Astrocyte (in vitro differentiated cells and primary cell): ENCODE data around the gene TRIM9. TPM values are rescaled to one million over a fixed set of nuclear protein-coding genes. Genes with fewer than 3 reads are reported as not detected.

Source experiments
- DNase-seq: peaks from one replicate; pipeline ENCODE4 v3.0.0-alpha.2; 2010; ENCODE audit warnings: low read depth
- FAIRE-seq: peaks from 2 replicates; lab custom pipeline; 2011; peaks lifted over from hg19 to GRCh38; lab: Jason Lieb, UNC
- H2AFZ ChIP-seq: 2 replicates; pipeline ENCODE4 v1.6.0; 2012; ENCODE audit warnings: low read depth, low read length, inconsistent platforms
- H3K27ac ChIP-seq: 2 replicates; pipeline ENCODE4 v1.5.1; 2011; ENCODE audit warnings: low read depth, low read length, inconsistent platforms
- H3K27me3 ChIP-seq: 2 replicates; pipeline ENCODE4 v1.6.0; 2011; ENCODE audit warnings: low read length, inconsistent platforms; ENCODE audit not compliant: insufficient read depth
- H3K36me3 ChIP-seq: 2 replicates; pipeline ENCODE4 v1.5.1; 2011; ENCODE audit warnings: low read length, inconsistent platforms; ENCODE audit not compliant: insufficient read depth
- H3K4me1 ChIP-seq: 2 replicates; pipeline ENCODE4 v1.5.1; 2011; ENCODE audit warnings: low read length, inconsistent platforms; ENCODE audit not compliant: insufficient read depth
- H3K4me2 ChIP-seq: 2 replicates; pipeline ENCODE4 v1.6.0; 2012; ENCODE audit warnings: low read length, inconsistent platforms
- H3K4me3 ChIP-seq: 2 replicates; pipeline ENCODE4 v1.5.1; 2011; ENCODE audit warnings: low read depth, mild to moderate bottlenecking, low read length, inconsistent platforms; ENCODE audit not compliant: insufficient read depth
- H3K79me2 ChIP-seq: 2 replicates; pipeline ENCODE4 v1.6.0; 2012; ENCODE audit warnings: mild to moderate bottlenecking, low read length, inconsistent platforms; ENCODE audit not compliant: insufficient read depth
- H3K9ac ChIP-seq: 2 replicates; pipeline ENCODE4 v1.6.0; 2012; ENCODE audit warnings: mild to moderate bottlenecking, low read length, inconsistent platforms
- H3K9me3 ChIP-seq: 2 replicates; pipeline ENCODE4 v1.5.1; 2012; ENCODE audit warnings: low read depth, mild to moderate bottlenecking, low read length, inconsistent platforms; ENCODE audit not compliant: insufficient read depth
- H4K20me1 ChIP-seq: 2 replicates; pipeline ENCODE4 v1.6.0; 2012; ENCODE audit warnings: low read length, inconsistent platforms; ENCODE audit not compliant: insufficient read depth
- H3K27ac Mint-ChIP-seq: one replicate; pipeline ENCODE4 v1.8.0; 2021; ENCODE audit warnings: mild to moderate bottlenecking, mixed read lengths; ENCODE audit not compliant: unreplicated experiment
- H3K27me3 Mint-ChIP-seq: one replicate; pipeline ENCODE4 v1.8.0; 2021; ENCODE audit warnings: low read depth, mixed read lengths; ENCODE audit not compliant: unreplicated experiment
- H3K36me3 Mint-ChIP-seq: one replicate; pipeline ENCODE4 v1.8.0; 2021; ENCODE audit warnings: low read depth, mixed read lengths; ENCODE audit not compliant: unreplicated experiment
- H3K4me1 Mint-ChIP-seq: one replicate; pipeline ENCODE4 v1.8.0; 2021; ENCODE audit warnings: low read depth, mixed read lengths; ENCODE audit not compliant: unreplicated experiment
- H3K4me3 Mint-ChIP-seq: one replicate; pipeline ENCODE4 v1.8.0; 2021; ENCODE audit warnings: mild to moderate bottlenecking, moderate library complexity, mixed read lengths; ENCODE audit not compliant: unreplicated experiment
- H3K9me3 Mint-ChIP-seq: one replicate; pipeline ENCODE4 v1.8.0; 2021; ENCODE audit warnings: mild to moderate bottlenecking, mixed read lengths; ENCODE audit not compliant: unreplicated experiment
- EZH2 ChIP-seq: IDR thresholded peaks from 2 replicates; pipeline ENCODE4 v1.6.1; 2012; ENCODE audit warnings: mild to moderate bottlenecking, low read length, inconsistent platforms; ENCODE audit not compliant: insufficient read depth
- total RNA-seq: library from RNA; stranded (reverse); gene quantifications from 2 replicates; pipeline ENCODE4 v1.2.1, GENCODE V29; 2021
- TF ChIP-seq, protein P1 (sequence below): IDR thresholded peaks from 2 replicates; pipeline ENCODE4 v1.5.1; 2011; ENCODE audit warnings: low read depth, mild to moderate bottlenecking, inconsistent platforms, low read length, moderate library complexity; ENCODE audit not compliant: insufficient read depth

TRIM9 gene
- total RNA-seq, 1 donor from 2014 or later, result 4.7 TPM

DNA sequence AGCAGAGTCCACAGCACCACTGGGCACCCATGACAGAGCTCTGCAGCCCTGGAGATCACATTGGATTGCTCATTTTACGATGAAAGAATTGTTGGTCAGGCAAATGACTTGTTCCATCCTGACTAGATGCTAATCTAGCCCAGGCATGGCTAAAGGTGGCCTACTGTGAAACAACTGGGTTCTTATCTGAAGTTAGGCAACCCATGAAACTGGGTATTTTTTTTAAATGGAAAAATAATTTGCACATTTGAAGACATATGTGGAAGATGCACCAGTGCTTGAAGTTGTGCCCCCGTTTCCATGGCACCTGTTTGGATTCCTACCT is 158.9 kb downstream of the TRIM9 start:
- no peak overlapping the region for H3K27ac Mint-ChIP-seq
- no peak for TF ChIP-seq EZH2
- TF ChIP-seq, protein P1, sequence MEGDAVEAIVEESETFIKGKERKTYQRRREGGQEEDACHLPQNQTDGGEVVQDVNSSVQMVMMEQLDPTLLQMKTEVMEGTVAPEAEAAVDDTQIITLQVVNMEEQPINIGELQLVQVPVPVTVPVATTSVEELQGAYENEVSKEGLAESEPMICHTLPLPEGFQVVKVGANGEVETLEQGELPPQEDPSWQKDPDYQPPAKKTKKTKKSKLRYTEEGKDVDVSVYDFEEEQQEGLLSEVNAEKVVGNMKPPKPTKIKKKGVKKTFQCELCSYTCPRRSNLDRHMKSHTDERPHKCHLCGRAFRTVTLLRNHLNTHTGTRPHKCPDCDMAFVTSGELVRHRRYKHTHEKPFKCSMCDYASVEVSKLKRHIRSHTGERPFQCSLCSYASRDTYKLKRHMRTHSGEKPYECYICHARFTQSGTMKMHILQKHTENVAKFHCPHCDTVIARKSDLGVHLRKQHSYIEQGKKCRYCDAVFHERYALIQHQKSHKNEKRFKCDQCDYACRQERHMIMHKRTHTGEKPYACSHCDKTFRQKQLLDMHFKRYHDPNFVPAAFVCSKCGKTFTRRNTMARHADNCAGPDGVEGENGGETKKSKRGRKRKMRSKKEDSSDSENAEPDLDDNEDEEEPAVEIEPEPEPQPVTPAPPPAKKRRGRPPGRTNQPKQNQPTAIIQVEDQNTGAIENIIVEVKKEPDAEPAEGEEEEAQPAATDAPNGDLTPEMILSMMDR, result no peak
- H3K4me3 Mint-ChIP-seq, result no peak overlapping the region
- no peak overlapping the region for H3K9ac ChIP-seq
- H3K9me3 ChIP-seq, result no peaks in the 10 kb centered on the region
- peaks cover 21% of the 10 kb centered on the region for H3K36me3 Mint-ChIP-seq
- DNase-seq, result no peak
- H3K4me2 ChIP-seq, result no peak overlapping the region
- H4K20me1 ChIP-seq, result no peaks in the 10 kb centered on the region
- H2AFZ ChIP-seq, result no peak overlapping the region
- peaks cover 18% of the 10 kb centered on the region for H3K4me1 Mint-ChIP-seq
- H3K27ac ChIP-seq, result no peak overlapping the region
- H3K36me3 ChIP-seq, result no peaks in the 10 kb centered on the region
- H3K79me2 ChIP-seq, result no peaks in the 10 kb centered on the region
- no peaks in the 10 kb centered on the region for H3K27me3 ChIP-seq
- H3K4me3 ChIP-seq, result no peak overlapping the region
- no peaks in the 10 kb centered on the region for H3K9me3 Mint-ChIP-seq
- no peaks in the 10 kb centered on the region for H3K27me3 Mint-ChIP-seq
- peaks cover 6% of the 10 kb centered on the region for H3K4me1 ChIP-seq
- no peak for FAIRE-seq

DNA sequence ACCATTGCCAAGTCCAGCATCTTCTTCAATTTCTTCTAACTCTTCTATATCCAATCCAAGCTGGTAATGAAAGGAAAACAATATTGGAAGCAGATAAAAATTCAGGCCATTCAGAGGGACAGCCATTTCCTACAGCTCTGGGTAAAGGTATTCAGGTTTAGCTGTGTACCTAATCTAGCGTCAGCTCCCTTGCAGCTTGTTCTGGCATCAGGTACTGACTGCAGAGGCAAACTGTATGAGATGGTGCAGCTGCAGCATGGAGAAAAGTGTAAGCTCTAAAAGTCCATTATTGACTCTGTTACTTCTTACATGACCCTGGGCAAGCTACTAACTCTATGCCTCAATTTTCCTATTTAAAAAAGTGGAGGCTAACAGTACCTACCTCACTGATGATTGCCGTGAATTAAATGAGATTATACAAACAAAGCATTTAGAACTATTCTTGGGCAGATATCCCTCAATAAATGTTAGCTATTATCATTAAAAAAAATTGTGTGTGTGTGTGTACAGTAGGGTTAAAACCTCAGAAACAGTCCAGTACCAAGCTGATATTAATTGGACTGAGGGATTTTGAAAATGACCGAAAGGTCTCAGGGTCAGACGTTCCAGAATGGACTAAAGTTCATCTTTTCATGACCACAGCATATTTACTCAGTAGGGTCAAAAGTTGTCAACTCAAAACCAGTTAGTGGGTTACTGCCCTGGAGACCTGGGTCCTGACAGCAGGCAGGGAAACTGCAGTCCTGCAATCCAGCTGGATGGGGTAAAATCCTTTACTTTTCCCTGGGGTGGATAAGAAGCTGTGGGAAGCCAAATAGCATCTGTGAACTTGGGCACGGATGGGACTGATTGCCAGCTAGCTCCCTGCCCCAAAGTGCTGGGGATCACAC is 159.5 kb downstream of the TRIM9 start:
- H3K4me1 Mint-ChIP-seq, result peaks cover 14% of the 10 kb centered on the region
- no peaks in the 10 kb centered on the region for H3K9me3 Mint-ChIP-seq
- TF ChIP-seq EZH2, result no peak
- TF ChIP-seq, protein P1, result no peak

More for the DNA sequence above, 159.5 kb downstream of the TRIM9 start:
- Histone ChIP-seq H3K79me2 (no peaks in the 10 kb centered on the region), H2AFZ (no peak overlapping the region), H3K36me3 (no peaks in the 10 kb centered on the region), H3K27me3 (no peaks in the 10 kb centered on the region), H3K9ac (no peak overlapping the region), H3K4me1 (peaks cover 6% of the 10 kb centered on the region), H3K27ac (no peak overlapping the region), H3K9me3 (no peaks in the 10 kb centered on the region), H3K4me3 (no peak overlapping the region), H4K20me1 (no peaks in the 10 kb centered on the region), H3K4me2 (no peak overlapping the region)
- Mint-ChIP-seq H3K36me3 (peaks cover 21% of the 10 kb centered on the region), H3K27me3 (no peaks in the 10 kb centered on the region), H3K27ac (no peak overlapping the region), H3K4me3 (no peak overlapping the region)
- DNase-seq (no peak), FAIRE-seq (no peak)
